GM19099 (cell line): ENCODE results near the gene JAML.

Experiments
- POLR2A ChIP-seq: IDR thresholded peaks from 3 replicates; pipeline ENCODE4 v1.6.1; 2011; ENCODE audit warnings: low read depth; ENCODE audit not compliant: insufficient read length; ENCODE audit errors: extremely low read depth

JAML gene

DNA sequence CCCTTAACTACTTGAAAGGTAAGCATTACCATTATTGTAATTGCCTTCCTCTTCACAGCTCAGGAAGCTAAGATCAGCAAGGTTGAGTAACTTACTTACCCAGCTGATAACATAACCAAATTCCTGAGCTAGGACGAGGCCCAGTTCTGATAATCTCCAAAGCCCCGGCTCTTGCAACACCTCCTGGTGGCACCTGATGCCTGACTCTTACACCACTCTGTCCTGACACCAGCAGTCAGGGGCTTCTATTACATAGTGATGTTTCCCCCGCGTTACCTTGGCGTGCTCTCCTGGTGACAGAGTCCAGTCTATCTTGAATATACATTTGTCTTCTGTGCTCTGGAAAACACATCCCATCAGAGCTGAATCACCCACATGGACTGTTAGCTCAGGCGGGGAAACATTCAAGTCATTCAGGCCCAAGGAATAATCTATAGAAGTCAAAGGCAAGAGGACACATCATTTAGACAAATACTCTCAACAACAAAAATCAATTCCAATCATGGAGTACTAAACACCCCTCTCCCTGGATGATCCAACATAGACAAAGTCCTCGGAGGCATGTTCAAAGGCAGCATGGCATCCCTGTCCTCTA, 12.6 kb downstream of the JAML start:
- TF ChIP-seq POLR2A: no peak

DNA sequence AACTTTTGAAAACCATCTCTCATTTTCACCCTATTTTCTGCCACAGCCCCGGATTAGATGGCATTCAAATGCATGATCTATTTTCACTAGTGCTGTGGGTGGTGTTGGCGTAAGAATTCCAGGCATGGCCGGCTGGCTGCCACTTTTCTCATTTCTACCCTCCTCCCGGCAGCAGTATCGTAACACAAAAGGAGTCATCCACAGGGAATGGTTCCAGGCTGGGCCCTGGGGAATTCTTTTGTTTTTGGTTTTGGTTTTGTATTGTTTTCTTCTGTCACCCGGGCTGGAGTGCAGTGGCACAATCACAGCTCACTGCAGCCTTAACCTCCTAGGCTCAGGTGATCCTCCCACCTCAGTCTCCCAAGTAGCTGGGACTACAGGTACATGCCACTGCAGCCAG, 13.8 kb downstream of the JAML start:
- TF ChIP-seq POLR2A: no peak

- no peak for TF ChIP-seq POLR2A
Observed at GRCh38 chr11:118210323-118210722, 14.5 kb downstream of the JAML start.

DNA sequence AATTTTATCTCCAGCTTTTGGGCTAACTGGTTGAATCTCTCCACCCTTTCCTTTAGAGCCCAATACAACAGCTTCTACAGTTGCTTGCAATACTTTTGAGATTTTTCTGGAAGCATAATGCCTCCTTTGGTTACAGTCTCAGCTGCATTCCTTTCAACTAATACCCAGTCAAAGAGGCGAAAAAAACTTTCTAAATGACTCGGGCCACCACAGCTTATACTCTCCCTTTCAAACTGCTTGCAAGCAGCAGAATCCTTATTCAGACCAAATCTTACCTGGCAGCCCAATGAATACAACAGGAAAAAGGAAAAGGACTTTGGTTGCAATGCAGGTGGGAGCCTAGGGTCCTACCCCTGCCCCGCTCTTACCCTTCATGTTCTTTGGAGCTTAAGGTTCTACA, 15.8 kb downstream of the JAML start:
- no peak for TF ChIP-seq POLR2A

DNA sequence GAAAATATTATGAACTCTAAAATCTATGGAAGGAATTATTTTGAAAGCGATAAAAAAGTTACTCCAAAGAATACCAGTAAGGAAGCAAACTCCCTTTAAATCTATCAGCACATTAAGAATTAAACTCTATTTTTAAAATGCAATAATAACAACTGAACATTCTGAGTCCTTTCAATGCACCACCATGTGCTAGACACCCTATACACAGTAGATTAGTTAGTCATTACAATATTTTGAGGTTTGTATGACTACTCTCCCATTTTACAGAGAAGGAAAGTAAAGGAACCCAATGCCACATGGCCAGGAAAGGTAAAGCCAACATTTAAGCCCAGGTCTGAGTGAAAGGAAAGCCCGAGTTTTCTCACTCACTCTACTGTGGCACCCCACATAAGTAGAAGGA, 17.7 kb downstream of the JAML start:
- TF ChIP-seq POLR2A: no peak

- TF ChIP-seq POLR2A: no peak
Observed at GRCh38 chr11:118206391-118207031, 18.3 kb downstream of the JAML start.

- no peak for TF ChIP-seq POLR2A
Observed at GRCh38 chr11:118205606-118206378, 19.0 kb downstream of the JAML start.

- TF ChIP-seq POLR2A: no peak
Observed at GRCh38 chr11:118202599-118203422, 22.0 kb downstream of the JAML start.

DNA sequence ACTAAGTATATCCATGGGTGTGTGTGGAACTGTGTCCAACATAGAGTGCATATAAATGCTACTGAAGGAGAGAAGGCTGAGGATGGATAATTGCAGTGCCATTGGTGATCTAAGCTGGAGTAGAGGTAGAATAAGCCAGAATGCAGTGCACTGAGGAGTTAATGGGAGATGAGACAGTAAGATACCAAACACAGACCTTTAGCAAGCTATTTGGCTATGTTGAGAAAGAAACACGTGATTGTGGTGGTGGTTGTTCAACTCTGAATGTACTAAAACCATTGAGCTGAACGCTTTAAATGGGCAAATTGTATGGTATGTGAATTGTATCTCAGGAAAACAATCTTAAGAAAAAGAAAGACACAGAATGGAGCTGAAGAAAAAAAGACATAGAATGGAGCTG, 22.8 kb downstream of the JAML start:
- TF ChIP-seq POLR2A: no peak

- no peak for TF ChIP-seq POLR2A
Observed at GRCh38 chr11:118200901-118201680, 23.7 kb downstream of the JAML start.

DNA sequence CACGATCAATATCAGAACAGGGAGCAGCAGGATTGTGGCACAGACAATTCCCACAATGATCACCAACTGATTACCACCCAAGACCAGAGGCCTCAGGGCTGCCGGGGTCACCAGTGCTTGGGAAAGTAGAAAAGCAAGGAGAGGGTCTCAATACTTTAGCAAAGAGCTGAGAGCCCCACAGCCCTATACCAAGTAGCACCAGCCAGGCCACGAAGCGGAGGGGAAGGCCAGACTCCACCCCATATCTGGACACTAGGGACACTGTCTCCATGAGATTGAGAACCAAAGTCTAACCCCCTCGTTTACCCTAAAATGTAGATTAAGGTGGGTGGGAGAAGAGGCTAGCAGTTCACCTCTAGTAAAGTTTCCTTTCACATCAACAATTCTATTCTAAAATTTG, 24.3 kb downstream of the JAML start:
- TF ChIP-seq POLR2A: no peak

DNA sequence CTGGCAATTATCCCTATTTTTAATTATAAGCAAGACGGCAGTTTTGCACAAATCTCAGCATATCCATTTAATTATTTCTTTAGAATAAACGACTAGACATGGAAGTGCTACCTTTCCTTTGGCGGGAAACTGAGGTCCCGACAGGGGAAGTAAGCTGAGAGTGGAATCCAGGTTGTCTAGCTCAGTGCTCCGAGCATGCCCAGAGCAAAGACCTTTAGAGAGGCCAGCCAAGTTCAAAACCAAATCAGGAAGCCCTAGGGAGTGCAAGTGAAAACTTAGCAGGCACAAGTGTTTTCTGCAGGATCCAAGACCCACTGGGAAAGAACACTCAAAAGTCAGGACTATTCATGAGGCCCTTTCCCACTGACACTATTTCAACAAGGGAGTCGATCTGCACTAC, 25.7 kb downstream of the JAML start:
- no peak for TF ChIP-seq POLR2A

DNA sequence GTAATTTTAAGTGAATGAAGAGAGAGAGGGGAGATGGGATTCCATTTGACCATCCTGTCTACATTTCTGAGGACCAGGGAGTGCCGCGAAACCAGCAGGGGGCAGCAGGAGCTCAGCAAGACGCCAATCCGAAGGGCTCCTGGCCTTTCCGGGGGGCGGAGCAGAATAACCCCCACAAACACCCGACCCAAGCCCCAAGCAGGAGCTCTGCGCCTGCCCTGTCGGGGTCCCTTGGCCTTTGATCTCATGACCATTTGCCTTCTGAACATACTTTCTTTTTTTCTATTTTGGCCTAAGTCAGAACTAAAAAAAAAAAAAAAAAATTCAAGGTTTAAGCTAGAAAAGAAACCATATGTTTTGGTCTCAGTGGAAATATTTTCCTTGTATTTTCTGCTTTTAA, 26.4 kb downstream of the JAML start:
- no peak for TF ChIP-seq POLR2A

GRCh38 chr11:118194835-118195627, 29.8 kb downstream of the JAML start:
- TF ChIP-seq POLR2A: no peak
